ENCODE results near the gene CDH2. TPM values are rescaled to one million over a fixed set of nuclear protein-coding genes. Genes with fewer than 3 reads are reported as not detected.

Gene CDH2
- total RNA-seq, 1 donor from 2014 or later, result 87.2 TPM

- H3K4me1 Mint-ChIP-seq (ENCODE audit: unreplicated experiment), result peaks cover 35% of the 10 kb centered on the region
- DNase-seq (ENCODE audit: extremely low spot score, unreplicated experiment), result no peak
- H3K4me3 Mint-ChIP-seq (ENCODE audit: unreplicated experiment), result peak overlapping the region; percentile 95
- no peak for TF ChIP-seq CTCF (IDR thresholded peaks at IDR 0.05)
- H3K36me3 Mint-ChIP-seq (ENCODE audit: unreplicated experiment), result no peaks in the 10 kb centered on the region
- H3K9me3 Mint-ChIP-seq (ENCODE audit: unreplicated experiment), result no peaks in the 10 kb centered on the region
- H3K27me3 Mint-ChIP-seq (ENCODE audit: unreplicated experiment), result no peaks in the 10 kb centered on the region
- peak overlapping the region; percentile 85 for H3K27ac Mint-ChIP-seq (ENCODE audit: unreplicated experiment)
Observed at GRCh38 chr18:28175930-28176697, 816 bp downstream of the CDH2 start.

- Mint-ChIP-seq H3K4me1 (ENCODE audit: unreplicated experiment) (peaks cover 35% of the 10 kb centered on the region), H3K27ac (ENCODE audit: unreplicated experiment) (peak overlapping the region; percentile 85), H3K9me3 (ENCODE audit: unreplicated experiment) (no peaks in the 10 kb centered on the region), H3K36me3 (ENCODE audit: unreplicated experiment) (no peaks in the 10 kb centered on the region), H3K4me3 (ENCODE audit: unreplicated experiment) (peak overlapping the region; percentile 95), H3K27me3 (ENCODE audit: unreplicated experiment) (no peaks in the 10 kb centered on the region)
- TF ChIP-seq CTCF (IDR thresholded peaks at IDR 0.05), result peak; percentile 10
- peak; percentile 88 for DNase-seq (ENCODE audit: extremely low spot score, unreplicated experiment)
Observed at GRCh38 chr18:28175150-28175929, 1.6 kb downstream of the CDH2 start.

- Mint-ChIP-seq H3K9me3 (ENCODE audit: unreplicated experiment) (no peaks in the 10 kb centered on the region), H3K27me3 (ENCODE audit: unreplicated experiment) (no peaks in the 10 kb centered on the region), H3K4me1 (ENCODE audit: unreplicated experiment) (peaks cover 39% of the 10 kb centered on the region), H3K4me3 (ENCODE audit: unreplicated experiment) (peak overlapping the region; percentile 95), H3K27ac (ENCODE audit: unreplicated experiment) (peak overlapping the region; percentile 80), H3K36me3 (ENCODE audit: unreplicated experiment) (no peaks in the 10 kb centered on the region)
- DNase-seq (ENCODE audit: extremely low spot score, unreplicated experiment), result no peak
- TF ChIP-seq CTCF (IDR thresholded peaks at IDR 0.05), result no peak
Observed at GRCh38 chr18:28174181-28174905, 2.6 kb downstream of the CDH2 start.

- DNase-seq (ENCODE audit: extremely low spot score, unreplicated experiment), result no peak
- Mint-ChIP-seq H3K27me3 (ENCODE audit: unreplicated experiment) (no peaks in the 10 kb centered on the region), H3K4me1 (ENCODE audit: unreplicated experiment) (peaks cover 53% of the 10 kb centered on the region), H3K9me3 (ENCODE audit: unreplicated experiment) (no peaks in the 10 kb centered on the region), H3K36me3 (ENCODE audit: unreplicated experiment) (no peaks in the 10 kb centered on the region), H3K27ac (ENCODE audit: unreplicated experiment) (no peak overlapping the region), H3K4me3 (ENCODE audit: unreplicated experiment) (no peak overlapping the region)
- TF ChIP-seq CTCF (IDR thresholded peaks at IDR 0.05), result no peak
Observed at GRCh38 chr18:28171837-28172236, 5.1 kb downstream of the CDH2 start.
